K562 (cell line): ENCODE data around the gene LRRTM1. TPM values are rescaled to one million over a fixed set of nuclear protein-coding genes. Genes with fewer than 3 reads are reported as not detected.

Experiments
- CSDE1 ChIP-seq, 2 experiments: fragments of 450-650 bp; IDR thresholded peaks; 2 replicates each; pipeline ENCODE4 v1.6.1; 2016; ENCODE audit warnings: mild to moderate bottlenecking in 1 of 2
- HEY1 ChIP-seq: fragments of 250-450 bp; sonication (Bioruptor Pico); IDR thresholded peaks from 2 replicates; pipeline ENCODE4 v1.5.0; 2020; ENCODE audit warnings: mild to moderate bottlenecking, moderate library complexity, borderline replicate concordance
- JUNB ChIP-seq: fragments of 450-650 bp; formaldehyde crosslinking; conservative IDR thresholded peaks from 2 replicates; pipeline ENCODE4 v1.4.0; 2020; ENCODE audit warnings: mild to moderate bottlenecking
- KDM2B ChIP-seq: fragments of 250-450 bp; sonication (Bioruptor Pico); IDR thresholded peaks from 2 replicates; pipeline ENCODE4 v1.8.0; 2021; ENCODE audit warnings: mild to moderate bottlenecking, moderate library complexity
- MLLT1 ChIP-seq, 2 experiments: fragments of 450-650 bp; IDR thresholded peaks; 2 replicates each; pipeline ENCODE4 v1.6.1; 2016
- NRF1 ChIP-seq, 2 experiments: fragments of 450-650 bp; IDR thresholded peaks in 1 of 2; conservative IDR thresholded peaks in 1 of 2; 2 replicates each; pipeline ENCODE4 v1.6.1; 2014; ENCODE audit warnings: mild to moderate bottlenecking in 2 of 2
- RBM25 ChIP-seq: fragments of 200-400 bp; formaldehyde crosslinking; IDR thresholded peaks from 2 replicates; pipeline ENCODE4 v1.6.1; 2018; ENCODE audit warnings: low read length, low read depth, moderate library complexity; ENCODE audit not compliant: severe bottlenecking
- SIN3A ChIP-seq, 2 experiments: fragments of 150-350 bp in 1 of 2; IDR thresholded peaks; 2 replicates each; pipeline ENCODE4 v1.6.1; 2011 to 2016; ENCODE audit warnings: borderline replicate concordance in 2 of 2, low read depth in 2 of 2, low read length in 2 of 2, mild to moderate bottlenecking in 2 of 2, moderate library complexity in 2 of 2; ENCODE audit not compliant: control insufficient read depth in 1 of 2
- ZNF175 ChIP-seq: fragments of 200-800 bp; sonication (Bioruptor generic); IDR thresholded peaks from 2 replicates; pipeline ENCODE4 v1.6.1; 2016; ENCODE audit warnings: low read depth, mild to moderate bottlenecking, missing genetic modification characterization, missing compliant biosample characterization
- ZNF764 ChIP-seq: fragments of 250-450 bp; sonication (Bioruptor Pico); IDR thresholded peaks from 2 replicates; pipeline ENCODE4 v1.4.0; 2020; ENCODE audit warnings: low read depth, mild to moderate bottlenecking, moderate library complexity
- polyA plus RNA-seq, 8 experiments: library from polyadenylated mRNA; depleted of rRNA in 4 of 8; stranded (reverse) in 5 of 8; unstranded in 3 of 8; fragments of >200 nt; fragmentation: Nextera tagmentation in 2 of 8; fragmentation: Illumina TruSeq in 1 of 8; extraction: Ambion mirVana in 2 of 8; extraction: Trizol in 1 of 8; gene quantifications; 2 replicates each; pipeline versions ENCODE4 v1.2.1 to v1.2.3, GENCODE V29; 2011 to 2014; ENCODE audit warnings: inconsistent platforms in 1 of 8, missing spikeins in 1 of 8
- total RNA-seq, 7 experiments: library from RNA; depleted of rRNA in 6 of 7; stranded (reverse); fragments of >200 nt in 6 of 7; fragmentation: Illumina TruSeq in 2 of 7; extraction: Trizol in 2 of 7; gene quantifications; 2 replicates each; pipeline versions ENCODE4 v1.2.1 to v1.2.3, GENCODE V29; 2011 to 2021; ENCODE audit warnings: low replicate concordance in 1 of 7
- TF ChIP-seq, protein P1 (sequence below): fragments of 250-450 bp; sonication (Bioruptor Pico); IDR thresholded peaks from 2 replicates; pipeline ENCODE4 v1.4.0; 2020; ENCODE audit warnings: mild to moderate bottlenecking, moderate library complexity

Gene LRRTM1
- total and polyA plus RNA-seq, 9 of the 15 experiments (the other 6 are each of a cell fraction or from before 2014, with no cell fraction given) = 0.07 to 0.33 (median 0.11) TPM; not detected in 6

- TF ChIP-seq MLLT1 (IDR thresholded peaks at IDR 0.05) = 0 out of 4 replicates have a peak, but pooled peaks of 1 of the 2 experiments have one; percentile 23
- no peak for TF ChIP-seq NRF1 (conservative IDR thresholded peaks at IDR 0.05 in 1 of 2, IDR thresholded peaks at IDR 0.05 in 1 of 2)
- TF ChIP-seq JUNB (CRISPR knock-in tag) = peak; percentile 34; the same call in 1 of the 2 replicates
- TF ChIP-seq RBM25 = no peak
- TF ChIP-seq, protein P1, sequence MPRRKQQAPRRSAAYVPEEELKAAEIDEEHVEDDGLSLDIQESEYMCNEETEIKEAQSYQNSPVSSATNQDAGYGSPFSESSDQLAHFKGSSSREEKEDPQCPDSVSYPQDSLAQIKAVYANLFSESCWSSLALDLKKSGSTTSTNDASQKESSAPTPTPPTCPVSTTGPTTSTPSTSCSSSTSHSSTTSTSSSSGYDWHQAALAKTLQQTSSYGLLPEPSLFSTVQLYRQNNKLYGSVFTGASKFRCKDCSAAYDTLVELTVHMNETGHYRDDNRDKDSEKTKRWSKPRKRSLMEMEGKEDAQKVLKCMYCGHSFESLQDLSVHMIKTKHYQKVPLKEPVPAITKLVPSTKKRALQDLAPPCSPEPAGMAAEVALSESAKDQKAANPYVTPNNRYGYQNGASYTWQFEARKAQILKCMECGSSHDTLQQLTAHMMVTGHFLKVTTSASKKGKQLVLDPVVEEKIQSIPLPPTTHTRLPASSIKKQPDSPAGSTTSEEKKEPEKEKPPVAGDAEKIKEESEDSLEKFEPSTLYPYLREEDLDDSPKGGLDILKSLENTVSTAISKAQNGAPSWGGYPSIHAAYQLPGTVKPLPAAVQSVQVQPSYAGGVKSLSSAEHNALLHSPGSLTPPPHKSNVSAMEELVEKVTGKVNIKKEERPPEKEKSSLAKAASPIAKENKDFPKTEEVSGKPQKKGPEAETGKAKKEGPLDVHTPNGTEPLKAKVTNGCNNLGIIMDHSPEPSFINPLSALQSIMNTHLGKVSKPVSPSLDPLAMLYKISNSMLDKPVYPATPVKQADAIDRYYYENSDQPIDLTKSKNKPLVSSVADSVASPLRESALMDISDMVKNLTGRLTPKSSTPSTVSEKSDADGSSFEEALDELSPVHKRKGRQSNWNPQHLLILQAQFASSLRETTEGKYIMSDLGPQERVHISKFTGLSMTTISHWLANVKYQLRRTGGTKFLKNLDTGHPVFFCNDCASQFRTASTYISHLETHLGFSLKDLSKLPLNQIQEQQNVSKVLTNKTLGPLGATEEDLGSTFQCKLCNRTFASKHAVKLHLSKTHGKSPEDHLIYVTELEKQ = no peak
- TF ChIP-seq KDM2B (CRISPR knock-in tag) = no peak
- no peak for TF ChIP-seq SIN3A (IDR thresholded peaks at IDR 0.05; ENCODE audit: borderline replicate concordance in 2 of 2, control insufficient read depth in 1 of 2, low read depth in 2 of 2, low read length in 2 of 2)
- TF ChIP-seq ZNF175 = no peak
- TF ChIP-seq CSDE1 (IDR thresholded peaks at IDR 0.05) = no peak
- TF ChIP-seq ZNF764 = no peak
- TF ChIP-seq HEY1 = no peak
Measured at GRCh38 chr2:80312282-80312839, 7.8 kb upstream of the LRRTM1 start (continued).
